Neural progenitor cell (in vitro differentiated cells): ENCODE results near the gene SEMA3B. TPM values are rescaled to one million over a fixed set of nuclear protein-coding genes. Genes with fewer than 3 reads are reported as not detected.

ENCODE experiments used
- DNase-seq: peaks from one replicate; pipeline ENCODE4 v3.0.0-alpha.2; 2016; ENCODE audit warnings: low spot score
- H2AFZ ChIP-seq: fragments of 200-600 bp; sonication (generic); replicated peaks from 2 replicates; pipeline ENCODE4 v1.6.1; 2016; ENCODE audit warnings: antibody characterized with exemption
- H3F3A ChIP-seq: fragments of 200-600 bp; sonication (generic); 2 replicates; pipeline ENCODE4 v1.6.1; 2016; ENCODE audit warnings: antibody characterized with exemption, low read depth
- H3K27ac ChIP-seq: fragments of 200-600 bp; sonication (generic); 2 replicates; pipeline ENCODE4 v1.5.1; 2016; ENCODE audit warnings: mild to moderate bottlenecking
- H3K27me3 ChIP-seq: fragments of 200-600 bp; sonication (generic); 2 replicates; pipeline ENCODE4 v1.6.1; 2016; ENCODE audit warnings: mild to moderate bottlenecking, moderate library complexity
- H3K36me3 ChIP-seq: fragments of 200-600 bp; sonication (generic); 2 replicates; pipeline ENCODE4 v1.5.1; 2016
- H3K4me1 ChIP-seq: fragments of 200-600 bp; sonication (generic); 2 replicates; pipeline ENCODE4 v1.6.1; 2016; ENCODE audit warnings: mixed run types
- H3K4me2 ChIP-seq: fragments of 200-600 bp; sonication (generic); 2 replicates; pipeline ENCODE4 v1.6.1; 2016
- H3K4me3 ChIP-seq: fragments of 200-600 bp; sonication (generic); 2 replicates; pipeline ENCODE4 v1.5.1; 2016
- H3K79me2 ChIP-seq: fragments of 200-600 bp; sonication (generic); 2 replicates; pipeline ENCODE4 v1.6.1; 2016; ENCODE audit warnings: low read depth
- H3K9ac ChIP-seq: fragments of 200-600 bp; sonication (generic); 2 replicates; pipeline ENCODE4 v1.6.1; 2016
- H3K9me3 ChIP-seq: fragments of 200-600 bp; sonication (generic); 2 replicates; pipeline ENCODE4 v1.5.1; 2016; ENCODE audit warnings: low read depth
- H4K20me1 ChIP-seq: fragments of 200-600 bp; sonication (generic); 2 replicates; pipeline ENCODE4 v1.6.1; 2016; ENCODE audit warnings: low read depth
- H3K27ac Mint-ChIP-seq: 3 replicates; pipeline ENCODE4 v1.8.0; 2021; ENCODE audit warnings: mixed read lengths
- H3K27me3 Mint-ChIP-seq: 2 replicates; pipeline ENCODE4 v1.8.0; 2022; ENCODE audit warnings: low read depth, mild to moderate bottlenecking, inconsistent platforms, moderate library complexity, mixed read lengths; ENCODE audit not compliant: insufficient read depth
- H3K36me3 Mint-ChIP-seq: 3 replicates; pipeline ENCODE4 v1.8.0; 2021; ENCODE audit warnings: mixed read lengths
- H3K4me1 Mint-ChIP-seq: 3 replicates; pipeline ENCODE4 v1.8.0; 2021; ENCODE audit warnings: mixed read lengths
- H3K4me3 Mint-ChIP-seq: 3 replicates; pipeline ENCODE4 v1.8.0; 2021; ENCODE audit warnings: mild to moderate bottlenecking, moderate library complexity, mixed read lengths
- H3K9me3 Mint-ChIP-seq: 3 replicates; pipeline ENCODE4 v1.8.0; 2020; ENCODE audit warnings: mixed read lengths
- CTCF ChIP-seq: fragments of 200-600 bp; sonication (generic); IDR thresholded peaks from 2 replicates; pipeline ENCODE4 v1.5.1; 2017; ENCODE audit warnings: antibody characterized with exemption, mild to moderate bottlenecking
- EZH2 ChIP-seq: fragments of 200-600 bp; sonication (generic); IDR thresholded peaks from 2 replicates; pipeline ENCODE4 v1.6.1; 2017; ENCODE audit warnings: antibody characterized with exemption, mild to moderate bottlenecking, moderate library complexity
- EZH2phosphoT487 ChIP-seq: fragments of 200-600 bp; sonication (generic); IDR thresholded peaks from 2 replicates; pipeline ENCODE4 v1.6.1; 2017; ENCODE audit warnings: antibody characterized with exemption
- total RNA-seq: library from RNA; depleted of rRNA; stranded (reverse); fragments of >200 nt; gene quantifications from 2 replicates; pipeline ENCODE4 v1.2.3, GENCODE V29; 2015; ENCODE audit warnings: low replicate concordance

SEMA3B gene
- total RNA-seq, 1 donor from 2014 or later = 0.80 TPM

- Histone ChIP-seq H3K27ac (no peak overlapping the region), H3K27me3 (no peaks in the 10 kb centered on the region), H3K4me2 (peak overlapping the region; percentile 74), H4K20me1 (peaks cover under 1% of the 10 kb centered on the region), H3K36me3 (no peaks in the 10 kb centered on the region), H3K79me2 (peaks cover 12% of the 10 kb centered on the region), H2AFZ (no peak overlapping the region), H3K4me3 (peak overlapping the region; percentile 77), H3K4me1 (peaks cover 13% of the 10 kb centered on the region), H3K9me3 (no peaks in the 10 kb centered on the region), H3F3A (no peaks in the 10 kb centered on the region), H3K9ac (no peak overlapping the region)
- Mint-ChIP-seq H3K27me3 (peaks cover 12% of the 10 kb centered on the region), H3K27ac (peak overlapping the region; percentile 92), H3K4me3 (peak overlapping the region; percentile 87), H3K9me3 (no peaks in the 10 kb centered on the region), H3K4me1 (peaks cover 16% of the 10 kb centered on the region), H3K36me3 (peaks cover 1% of the 10 kb centered on the region)
- DNase-seq = peak; percentile 1
- TF ChIP-seq EZH2 (no peak), EZH2phosphoT487 (no peak), CTCF (no peak)
Observed at GRCh38 chr3:50293079-50293801, 24.3 kb downstream of the SEMA3B start.

GRCh38 chr3:50294089-50294488 is 25.1 kb downstream of the SEMA3B start:
- Histone ChIP-seq H3K4me2 (no peak overlapping the region), H3F3A (no peaks in the 10 kb centered on the region), H3K9ac (no peak overlapping the region), H3K27me3 (no peaks in the 10 kb centered on the region), H3K4me3 (no peak overlapping the region), H3K27ac (no peak overlapping the region), H3K79me2 (peaks cover 12% of the 10 kb centered on the region), H3K36me3 (no peaks in the 10 kb centered on the region), H3K9me3 (no peaks in the 10 kb centered on the region), H2AFZ (no peak overlapping the region), H4K20me1 (peaks cover 6% of the 10 kb centered on the region), H3K4me1 (peaks cover 18% of the 10 kb centered on the region)
- Mint-ChIP-seq H3K4me1 (peaks cover 19% of the 10 kb centered on the region), H3K4me3 (no peak overlapping the region), H3K9me3 (no peaks in the 10 kb centered on the region), H3K36me3 (peaks cover 1% of the 10 kb centered on the region), H3K27ac (no peak overlapping the region), H3K27me3 (peaks cover 10% of the 10 kb centered on the region)
- no peak for DNase-seq
- TF ChIP-seq EZH2 (no peak), CTCF (no peak), EZH2phosphoT487 (no peak)

GRCh38 chr3:50294492-50295403 is 25.8 kb downstream of the SEMA3B start:
- Histone ChIP-seq H3K9me3 (no peaks in the 10 kb centered on the region), H3K4me1 (peaks cover 18% of the 10 kb centered on the region)
- no peak overlapping the region for H3K27ac Mint-ChIP-seq

More at GRCh38 chr3:50294492-50295403, 25.8 kb downstream of the SEMA3B start:
- Mint-ChIP-seq H3K4me1 (peaks cover 24% of the 10 kb centered on the region), H3K9me3 (no peaks in the 10 kb centered on the region), H3K36me3 (peaks cover 1% of the 10 kb centered on the region), H3K4me3 (no peak overlapping the region), H3K27me3 (peaks cover 12% of the 10 kb centered on the region)
- H3K9ac ChIP-seq = no peak overlapping the region
- peak; percentile 1 for DNase-seq
- no peak overlapping the region for H3K27ac ChIP-seq
- H3K36me3 ChIP-seq = no peaks in the 10 kb centered on the region
- no peak overlapping the region for H2AFZ ChIP-seq
- no peaks in the 10 kb centered on the region for H3K27me3 ChIP-seq
- no peak overlapping the region for H3K4me3 ChIP-seq
- no peak overlapping the region for H3K4me2 ChIP-seq
- H4K20me1 ChIP-seq = peaks cover 6% of the 10 kb centered on the region
- H3F3A ChIP-seq = no peaks in the 10 kb centered on the region
- peaks cover 12% of the 10 kb centered on the region for H3K79me2 ChIP-seq
- TF ChIP-seq CTCF (no peak), EZH2 (no peak), EZH2phosphoT487 (no peak)
